ENCODE results near the gene RIC8B.

Gene RIC8B

GRCh38 chr12:106886932-106887331, 112.5 kb downstream of the RIC8B start:
- Histone ChIP-seq H3K4me3 (ENCODE audit: low read length, poor library complexity, severe bottlenecking) (no peak overlapping the region), H3K9me2 (replicated peaks; ENCODE audit: low read depth, low read length) (no peaks in the 10 kb centered on the region), H3K4me1 (ENCODE audit: insufficient read depth, low read length, poor library complexity, severe bottlenecking) (no peaks in the 10 kb centered on the region), H3K36me3 (ENCODE audit: insufficient read depth, low read length) (peaks cover 56% of the 10 kb centered on the region; the same call in 1 of the 2 replicates), H3K9ac (ENCODE audit: low read depth, low read length, poor library complexity, severe bottlenecking) (no peak overlapping the region), H3K27me3 (ENCODE audit: insufficient read depth, low read length, poor library complexity, severe bottlenecking) (no peaks in the 10 kb centered on the region), H3K4me2 (ENCODE audit: low read depth, low read length, poor library complexity, severe bottlenecking) (no peak overlapping the region), H3K79me2 (ENCODE audit: insufficient read depth, low read length) (no peaks in the 10 kb centered on the region), H3K9me3 (ENCODE audit: insufficient read depth, low read depth, low read length) (no peaks in the 10 kb centered on the region), H2AFZ (ENCODE audit: low read length) (no peak overlapping the region), H3F3A (ENCODE audit: low read depth) (no peaks in the 10 kb centered on the region), H4K20me1 (ENCODE audit: insufficient read depth, low read length, poor library complexity, severe bottlenecking) (no peaks in the 10 kb centered on the region)
- TF ChIP-seq, protein P1, sequence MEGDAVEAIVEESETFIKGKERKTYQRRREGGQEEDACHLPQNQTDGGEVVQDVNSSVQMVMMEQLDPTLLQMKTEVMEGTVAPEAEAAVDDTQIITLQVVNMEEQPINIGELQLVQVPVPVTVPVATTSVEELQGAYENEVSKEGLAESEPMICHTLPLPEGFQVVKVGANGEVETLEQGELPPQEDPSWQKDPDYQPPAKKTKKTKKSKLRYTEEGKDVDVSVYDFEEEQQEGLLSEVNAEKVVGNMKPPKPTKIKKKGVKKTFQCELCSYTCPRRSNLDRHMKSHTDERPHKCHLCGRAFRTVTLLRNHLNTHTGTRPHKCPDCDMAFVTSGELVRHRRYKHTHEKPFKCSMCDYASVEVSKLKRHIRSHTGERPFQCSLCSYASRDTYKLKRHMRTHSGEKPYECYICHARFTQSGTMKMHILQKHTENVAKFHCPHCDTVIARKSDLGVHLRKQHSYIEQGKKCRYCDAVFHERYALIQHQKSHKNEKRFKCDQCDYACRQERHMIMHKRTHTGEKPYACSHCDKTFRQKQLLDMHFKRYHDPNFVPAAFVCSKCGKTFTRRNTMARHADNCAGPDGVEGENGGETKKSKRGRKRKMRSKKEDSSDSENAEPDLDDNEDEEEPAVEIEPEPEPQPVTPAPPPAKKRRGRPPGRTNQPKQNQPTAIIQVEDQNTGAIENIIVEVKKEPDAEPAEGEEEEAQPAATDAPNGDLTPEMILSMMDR (conservative IDR thresholded peaks at IDR 0.05; ENCODE audit: low read length): no peak
- no peak for TF ChIP-seq EZH2phosphoT487 (IDR thresholded peaks at IDR 0.05; ENCODE audit: borderline replicate concordance)

DNA sequence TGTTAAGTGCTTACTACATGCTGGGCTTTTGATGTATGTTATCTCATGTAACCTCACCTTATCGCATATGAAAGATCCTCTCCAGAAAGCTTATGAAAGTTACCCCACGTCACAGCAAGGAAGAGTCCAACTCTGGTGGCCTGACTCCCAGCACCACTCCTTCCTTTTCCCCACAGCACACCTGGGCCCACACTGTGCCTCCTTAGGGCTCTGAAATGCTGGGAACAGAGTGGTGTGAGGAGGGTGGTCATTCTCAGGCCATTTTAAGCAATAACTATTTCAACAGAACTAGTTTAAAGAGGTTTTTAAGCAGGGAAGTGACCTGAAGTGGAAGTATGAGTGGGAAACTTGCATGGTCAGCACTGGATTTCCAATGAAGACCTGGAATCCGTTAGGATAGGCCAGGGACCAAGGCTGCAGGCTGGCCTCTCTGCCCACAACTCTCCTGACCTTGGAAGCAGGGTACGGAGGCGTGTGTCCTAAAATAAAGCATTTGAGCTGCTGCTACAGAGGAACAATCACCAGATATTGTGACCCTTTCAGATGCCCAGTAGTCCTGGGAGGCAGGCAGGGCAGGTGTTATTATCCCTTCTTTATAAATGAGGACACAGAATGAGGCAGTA, 114.0 kb downstream of the RIC8B start:
- Histone ChIP-seq H3K27me3 (ENCODE audit: insufficient read depth, low read length, poor library complexity, severe bottlenecking) (no peaks in the 10 kb centered on the region), H3K9me2 (replicated peaks; ENCODE audit: low read depth, low read length) (no peaks in the 10 kb centered on the region), H3K36me3 (ENCODE audit: insufficient read depth, low read length) (peaks cover 41% of the 10 kb centered on the region; the same call in 1 of the 2 replicates), H4K20me1 (ENCODE audit: insufficient read depth, low read length, poor library complexity, severe bottlenecking) (no peaks in the 10 kb centered on the region), H3K4me1 (ENCODE audit: insufficient read depth, low read length, poor library complexity, severe bottlenecking) (no peaks in the 10 kb centered on the region), H3K4me3 (ENCODE audit: low read length, poor library complexity, severe bottlenecking) (no peak overlapping the region), H3F3A (ENCODE audit: low read depth) (no peaks in the 10 kb centered on the region), H3K79me2 (ENCODE audit: insufficient read depth, low read length) (no peaks in the 10 kb centered on the region), H3K9ac (ENCODE audit: low read depth, low read length, poor library complexity, severe bottlenecking) (no peak overlapping the region), H3K4me2 (ENCODE audit: low read depth, low read length, poor library complexity, severe bottlenecking) (no peak overlapping the region), H2AFZ (ENCODE audit: low read length) (no peak overlapping the region), H3K9me3 (ENCODE audit: insufficient read depth, low read depth, low read length) (no peaks in the 10 kb centered on the region)
- TF ChIP-seq EZH2phosphoT487 (IDR thresholded peaks at IDR 0.05; ENCODE audit: borderline replicate concordance): no peak
- TF ChIP-seq, protein P1 (conservative IDR thresholded peaks at IDR 0.05; ENCODE audit: low read length): no peak

GRCh38 chr12:106889326-106889725, 114.8 kb downstream of the RIC8B start:
- Histone ChIP-seq H3K27me3 (ENCODE audit: insufficient read depth, low read length, poor library complexity, severe bottlenecking) (no peaks in the 10 kb centered on the region), H3K9ac (ENCODE audit: low read depth, low read length, poor library complexity, severe bottlenecking) (no peak overlapping the region), H3K9me2 (replicated peaks; ENCODE audit: low read depth, low read length) (no peaks in the 10 kb centered on the region), H3K79me2 (ENCODE audit: insufficient read depth, low read length) (no peaks in the 10 kb centered on the region), H3K4me1 (ENCODE audit: insufficient read depth, low read length, poor library complexity, severe bottlenecking) (no peaks in the 10 kb centered on the region), H3K36me3 (ENCODE audit: insufficient read depth, low read length) (peaks cover 32% of the 10 kb centered on the region; the same call in 1 of the 2 replicates), H3K4me2 (ENCODE audit: low read depth, low read length, poor library complexity, severe bottlenecking) (no peak overlapping the region), H3K4me3 (ENCODE audit: low read length, poor library complexity, severe bottlenecking) (no peak overlapping the region), H3F3A (ENCODE audit: low read depth) (no peaks in the 10 kb centered on the region), H2AFZ (ENCODE audit: low read length) (no peak overlapping the region), H3K9me3 (ENCODE audit: insufficient read depth, low read depth, low read length) (no peaks in the 10 kb centered on the region), H4K20me1 (ENCODE audit: insufficient read depth, low read length, poor library complexity, severe bottlenecking) (no peaks in the 10 kb centered on the region)
- TF ChIP-seq, protein P1 (conservative IDR thresholded peaks at IDR 0.05; ENCODE audit: low read length): no peak
- TF ChIP-seq EZH2phosphoT487 (IDR thresholded peaks at IDR 0.05; ENCODE audit: borderline replicate concordance): no peak
